ENCODE data around the gene DHRS2.
"Not testable (repeated sequence)": the region's sequence is repeated elsewhere in the genome, so short reads cannot be mapped to it uniquely, and the experiment has no call there.

Gene DHRS2

GRCh38 chr14:23648764-23649460 lies 12.7 kb downstream of the DHRS2 start:
- DNase-seq (ENCODE audit: low read depth): no peak

DNA sequence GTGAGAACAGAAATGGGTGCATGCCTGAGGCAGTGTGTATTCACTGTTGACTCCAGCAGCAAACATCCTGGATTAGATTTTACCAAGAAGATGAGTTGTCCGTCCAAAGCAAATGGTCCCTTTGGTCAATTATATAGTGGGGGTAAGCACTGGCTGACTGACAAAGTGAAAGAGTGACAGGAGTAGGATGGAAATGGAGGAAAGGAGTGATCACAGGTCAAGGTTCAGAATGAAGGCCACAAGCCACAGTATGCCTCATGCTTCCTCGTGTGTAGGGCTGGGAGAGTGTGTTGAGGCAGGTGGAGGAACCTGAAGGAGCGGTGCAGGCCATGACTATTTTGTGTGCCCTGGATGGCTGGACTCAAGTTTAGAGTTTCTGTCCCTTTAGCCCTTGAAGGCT lies 14.3 kb downstream of the DHRS2 start:
- no peak for DNase-seq (ENCODE audit: low read depth)

DNA sequence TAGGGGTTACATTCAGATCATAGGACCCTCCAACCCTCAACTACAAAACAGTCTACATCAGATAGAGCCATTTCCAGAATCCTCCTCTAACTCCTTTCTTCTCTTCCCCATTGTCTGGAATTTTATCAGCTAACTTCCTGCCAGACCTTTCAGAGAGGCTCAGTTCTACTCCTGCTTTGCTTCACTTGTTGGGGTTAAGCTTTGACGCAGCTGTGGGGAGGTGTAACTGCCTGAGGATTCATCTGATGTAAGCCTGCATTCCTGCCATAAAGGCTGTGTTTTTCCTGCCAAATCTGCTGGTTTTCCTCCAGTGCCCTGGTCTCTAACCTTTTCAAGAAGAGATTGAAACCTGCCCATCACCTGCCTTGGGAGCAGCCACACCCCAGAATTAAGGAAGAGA lies 16.9 kb downstream of the DHRS2 start:
- DNase-seq (ENCODE audit: low read depth): no peak

- no peak for DNase-seq (ENCODE audit: low read depth)
Measured at GRCh38 chr14:23654231-23654630, 18.1 kb downstream of the DHRS2 start.

DNA sequence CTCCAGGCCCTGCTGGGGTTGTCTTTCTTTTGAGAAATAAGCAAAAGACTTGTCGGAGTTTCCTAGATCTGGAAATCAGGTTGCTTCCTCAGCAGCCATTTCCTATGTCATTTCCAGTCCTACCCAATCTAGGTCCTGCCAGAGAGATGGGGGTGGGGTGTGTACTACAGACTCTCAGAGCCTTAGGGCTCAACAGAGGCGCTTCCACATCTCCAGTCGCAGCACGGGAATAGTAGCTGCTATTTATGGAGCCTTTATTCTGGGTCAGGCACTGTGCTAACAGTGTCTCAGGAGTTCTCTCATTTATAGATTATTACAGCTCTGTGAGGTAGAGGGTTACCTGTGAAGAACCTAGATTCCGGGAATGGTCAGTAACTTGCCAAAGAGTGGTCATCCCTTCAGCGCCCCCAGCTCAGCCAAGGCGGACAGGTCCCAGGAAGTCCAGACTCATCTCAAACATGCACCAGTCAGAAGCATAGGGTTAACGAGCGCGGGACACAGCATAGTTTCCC lies 21.9 kb downstream of the DHRS2 start:
- DNase-seq (ENCODE audit: low read depth): no peak

GRCh38 chr14:23660290-23661226 lies 24.4 kb downstream of the DHRS2 start:
- no peak for DNase-seq (ENCODE audit: low read depth)

DNA sequence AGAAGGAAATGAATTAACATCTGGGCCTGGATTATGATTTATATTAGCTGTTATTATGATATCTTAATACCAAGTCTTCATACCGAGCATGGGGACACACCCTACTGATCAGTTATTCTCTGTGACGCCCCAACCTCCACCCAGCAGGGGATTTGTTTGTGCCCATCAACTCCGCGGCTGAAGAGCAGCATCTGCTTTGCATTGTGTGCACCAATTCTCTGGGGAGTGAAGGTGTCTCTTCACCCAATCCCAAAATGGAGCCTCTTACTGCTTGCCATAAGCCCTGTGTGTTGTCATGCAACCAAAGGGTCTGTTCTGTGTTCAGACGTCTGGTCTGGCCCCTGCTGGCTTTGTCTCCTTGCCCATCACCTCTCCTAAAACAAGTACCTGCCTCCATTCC lies 25.4 kb downstream of the DHRS2 start:
- no peak for DNase-seq (ENCODE audit: low read depth)

- no peak for DNase-seq (ENCODE audit: low read depth)
Measured at GRCh38 chr14:23663127-23663526, 27.0 kb downstream of the DHRS2 start.

- DNase-seq (ENCODE audit: low read depth): no peak
Measured at GRCh38 chr14:23663711-23664110, 27.5 kb downstream of the DHRS2 start.

- no peak for DNase-seq (ENCODE audit: low read depth)
Measured at GRCh38 chr14:23664207-23664885, 28.2 kb downstream of the DHRS2 start.

DNA sequence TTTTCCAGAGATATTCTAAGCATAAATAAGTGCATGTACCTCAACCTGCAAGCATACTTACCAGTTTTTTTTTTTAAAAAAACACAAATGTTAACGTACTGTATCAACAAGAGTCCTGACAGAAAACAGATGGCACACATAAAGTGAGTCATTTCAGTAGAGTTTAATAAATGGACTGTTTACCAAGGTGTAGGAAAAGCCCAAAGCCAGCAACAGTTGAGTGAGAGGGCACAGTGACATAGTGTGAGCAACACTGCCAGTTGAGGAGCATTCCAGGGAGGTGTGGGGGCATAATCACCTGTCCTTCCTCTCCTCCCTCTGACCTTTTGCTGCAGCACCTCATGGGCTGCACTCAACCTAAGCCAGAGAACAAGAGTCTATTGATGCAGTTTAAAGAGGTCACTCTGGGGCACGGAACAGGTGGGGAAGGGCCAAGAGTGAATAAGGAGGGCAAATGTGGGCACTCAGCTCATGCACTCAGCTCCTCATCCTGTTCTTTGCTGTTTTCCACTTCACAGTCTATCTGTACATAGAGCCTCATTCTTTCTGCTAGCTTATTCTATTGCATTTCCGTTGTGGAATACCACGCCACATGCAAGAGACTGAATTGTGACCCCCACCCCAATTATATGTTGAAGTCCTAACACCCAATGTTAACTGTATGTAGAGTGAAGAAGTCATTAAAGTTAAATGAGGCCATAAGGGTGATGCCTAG lies 29.3 kb downstream of the DHRS2 start:
- DNase-seq (ENCODE audit: low read depth): no peak

DNA sequence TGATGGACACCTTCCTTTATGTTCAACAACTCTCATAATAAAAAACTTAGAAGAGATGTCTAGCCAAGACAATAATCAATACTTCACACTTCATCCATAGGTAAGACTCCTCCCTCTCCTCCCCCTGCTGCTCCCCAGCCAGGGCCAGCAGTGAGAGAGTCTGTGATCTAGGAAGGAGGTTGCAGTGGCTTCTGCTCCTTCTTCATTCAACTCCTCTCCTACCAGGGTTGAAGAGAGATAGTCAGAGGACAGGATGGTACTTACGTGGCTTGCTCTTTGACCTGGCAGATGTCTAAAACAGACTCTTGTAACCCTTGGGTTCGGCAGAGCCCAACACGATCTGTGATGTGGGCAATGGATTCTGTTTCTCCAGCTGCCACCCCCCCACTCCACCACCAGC lies 31.0 kb downstream of the DHRS2 start:
- no peak for DNase-seq (ENCODE audit: low read depth)

DNA sequence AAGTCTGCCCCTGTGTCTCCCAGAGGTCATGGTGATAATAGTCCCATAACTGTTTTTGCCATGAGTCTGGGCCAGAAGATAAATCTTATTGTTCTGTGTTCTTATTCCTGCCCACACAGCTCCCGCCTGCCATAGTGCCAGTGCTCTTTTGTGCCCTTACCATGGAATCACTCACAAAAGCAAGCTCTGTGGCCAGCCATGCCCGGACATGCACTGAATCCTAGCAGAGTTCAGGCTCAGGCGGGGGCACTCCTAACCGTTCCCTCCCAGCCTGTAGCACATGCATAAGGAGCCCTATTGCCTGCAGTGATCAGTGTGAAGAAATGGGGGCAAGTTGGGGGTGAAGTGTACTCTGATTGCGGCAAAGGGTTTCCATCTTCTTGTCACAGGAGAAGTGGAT lies 33.3 kb downstream of the DHRS2 start:
- no peak for DNase-seq (ENCODE audit: low read depth)

DNA sequence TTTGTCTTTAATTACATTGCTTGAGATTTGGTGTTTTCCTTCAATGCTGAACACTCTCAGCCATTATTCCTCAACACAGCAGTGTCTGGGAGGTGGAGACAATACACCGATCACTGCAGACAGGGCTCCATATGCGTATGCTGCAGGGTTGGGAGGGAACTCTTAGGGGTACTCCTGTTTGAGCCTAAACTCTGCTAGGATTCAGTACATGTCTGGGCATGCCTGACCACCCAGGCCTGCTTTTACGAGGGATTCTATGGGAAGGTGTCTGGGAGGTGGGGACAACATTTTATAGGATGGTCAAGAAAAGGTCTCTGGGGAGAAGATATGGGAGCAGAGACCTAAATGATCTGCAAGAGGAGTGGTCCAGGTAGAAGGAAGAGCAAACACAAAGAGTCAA lies 34.3 kb downstream of the DHRS2 start:
- DNase-seq (ENCODE audit: low read depth): no peak

DNA sequence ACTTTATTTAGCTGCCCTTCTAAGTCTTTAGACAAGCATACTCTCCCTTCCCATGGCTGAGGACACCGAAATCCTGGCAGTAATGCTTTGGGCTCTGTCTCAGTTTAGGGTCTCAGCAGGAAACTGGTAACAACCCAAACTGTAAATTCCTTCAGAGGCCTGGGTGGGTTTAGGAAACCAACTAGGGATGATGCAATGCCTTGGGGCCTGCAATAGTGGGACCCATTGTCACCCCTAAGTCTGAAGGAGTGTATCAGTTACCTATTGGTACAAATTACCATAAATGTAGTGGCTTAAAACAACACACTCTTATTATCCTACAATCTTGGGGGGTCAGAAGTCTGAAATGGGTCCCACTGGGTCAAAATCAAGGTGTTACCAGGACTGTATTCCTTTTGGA lies 36.0 kb downstream of the DHRS2 start:
- no peak for DNase-seq (ENCODE audit: low read depth)

GRCh38 chr14:23675337-23675736 lies 39.2 kb downstream of the DHRS2 start:
- no peak for DNase-seq (ENCODE audit: low read depth)

DNA sequence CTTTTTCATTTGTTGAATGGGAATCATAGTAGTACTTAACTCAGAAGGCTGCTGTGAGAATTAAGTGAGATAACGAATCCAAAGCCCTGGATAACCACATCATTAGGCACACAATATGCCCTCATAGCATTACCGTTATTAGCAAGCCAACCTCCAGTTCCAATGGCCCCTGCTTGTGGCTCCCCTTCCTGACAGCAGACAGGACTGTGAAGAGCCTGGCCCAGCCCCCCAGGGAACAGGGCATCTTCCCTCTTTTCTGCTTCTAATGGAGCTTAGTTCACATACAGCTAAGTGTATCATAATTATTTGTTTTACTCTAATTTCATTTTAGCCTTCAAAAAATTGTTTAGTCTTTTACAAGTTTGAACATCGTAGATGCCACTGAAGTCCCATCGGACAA lies 39.7 kb downstream of the DHRS2 start:
- DNase-seq (ENCODE audit: low read depth): no peak

DNA sequence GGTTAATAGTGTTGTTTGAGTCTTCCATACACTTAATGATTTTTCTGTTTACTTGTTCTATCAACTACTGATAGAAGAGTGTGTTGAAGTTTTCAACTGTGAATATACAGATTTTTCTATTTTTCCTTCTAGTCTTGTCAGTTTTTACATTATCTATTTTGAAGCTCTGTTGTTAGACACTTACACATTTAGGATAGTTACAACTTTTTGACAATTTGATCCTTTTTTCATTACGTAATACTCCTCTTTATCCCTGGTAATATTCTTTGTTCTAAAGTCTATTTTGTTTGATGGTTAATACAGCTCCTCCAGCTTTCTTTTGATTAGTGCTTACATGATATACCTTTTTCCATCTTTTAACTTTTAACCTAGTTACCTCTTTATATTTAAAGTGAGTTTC lies 45.2 kb downstream of the DHRS2 start:
- no peak for DNase-seq (ENCODE audit: low read depth)

DNA sequence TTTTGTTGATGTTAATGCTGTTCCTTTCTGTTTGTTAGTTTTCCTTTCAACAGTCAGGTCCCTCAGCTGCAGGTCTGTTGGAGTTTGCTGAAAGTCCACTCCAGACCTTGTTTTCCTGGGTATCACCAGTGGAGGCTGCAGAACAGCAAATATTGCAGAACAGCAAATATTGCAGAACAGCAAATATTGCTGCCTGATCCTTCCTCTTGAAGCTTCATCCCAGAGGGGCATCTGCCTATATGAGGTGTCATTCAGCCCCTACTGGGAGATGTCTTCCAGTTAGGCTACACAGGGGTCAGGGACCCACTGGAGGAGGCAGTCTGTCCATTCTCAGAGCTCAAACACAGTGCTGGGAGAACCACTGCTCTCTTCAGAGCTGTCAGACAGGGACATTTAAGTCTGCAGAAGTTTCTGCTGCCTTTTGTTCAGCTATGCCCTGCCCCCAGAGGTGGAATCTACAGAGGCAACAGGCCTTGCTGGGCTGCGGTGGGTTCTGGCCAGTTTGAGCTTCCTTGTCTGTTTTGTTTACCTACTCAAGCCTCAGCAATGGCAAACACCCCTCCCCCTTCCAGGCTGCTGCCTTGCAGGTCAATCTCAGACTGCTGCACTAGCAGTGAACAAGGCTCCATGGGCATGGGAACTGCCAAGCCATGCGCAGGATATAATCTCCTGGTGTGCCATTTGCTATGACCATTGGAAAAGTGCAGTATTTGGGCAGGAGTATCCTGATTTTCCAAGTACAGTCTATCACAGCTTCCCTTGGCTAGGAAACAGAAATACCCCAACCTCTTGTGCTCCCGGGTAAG lies 53.7 kb downstream of the DHRS2 start:
- not testable (repeated sequence) for DNase-seq (ENCODE audit: low read depth)

GRCh38 chr14:23692416-23692815 lies 56.3 kb downstream of the DHRS2 start:
- no peak for DNase-seq (ENCODE audit: low read depth)

DNA sequence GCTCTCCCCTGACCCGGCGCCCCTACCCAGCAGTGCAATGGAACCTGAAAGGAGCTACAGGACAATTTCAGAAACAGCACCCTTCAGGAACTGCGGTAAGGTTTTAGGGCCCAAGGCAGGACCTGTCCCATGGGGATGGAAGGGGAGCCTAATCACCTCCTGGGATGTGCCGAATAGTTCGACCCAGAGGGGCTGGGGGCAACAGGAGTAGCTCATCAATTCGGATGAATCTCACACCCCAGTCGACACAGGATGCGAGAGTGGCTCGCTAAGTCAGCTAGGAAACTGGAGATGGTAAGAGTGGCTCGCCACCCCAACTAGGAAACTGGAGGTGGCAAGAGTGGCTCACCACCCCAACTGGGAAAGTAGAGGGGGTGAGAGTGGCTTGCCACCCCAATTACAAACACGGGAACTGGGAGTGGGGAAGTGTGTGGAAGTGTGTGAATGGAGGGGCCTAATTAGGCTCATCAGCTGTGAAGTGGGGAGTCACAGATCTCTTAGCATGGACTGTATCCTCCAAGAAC lies 57.1 kb downstream of the DHRS2 start:
- DNase-seq (ENCODE audit: low read depth): no peak

Data from stimulated activated CD4-positive, alpha-beta T cell treated with anti-CD3 and anti-CD28 coated beads, Interleukin-2, amount 100 ng/mL, for 4 hours (primary cell).